Measurements from ENCODE around the gene SYNDIG1. TPM values are rescaled to one million over a fixed set of nuclear protein-coding genes. Genes with fewer than 3 reads are reported as not detected.

SYNDIG1 gene
- polyA plus RNA-seq, 1 donor from 2014 or later, result 0.22 TPM

- no peaks in the 10 kb centered on the region for H3K36me3 ChIP-seq (ENCODE audit: insufficient read depth, low read length)
- H2AFZ ChIP-seq (ENCODE audit: low read depth, low read length), result no peak overlapping the region
- H3K27ac ChIP-seq (ENCODE audit: low read length), result no peak overlapping the region
- H3K79me2 ChIP-seq (replicated peaks; ENCODE audit: insufficient read depth, low read length), result no peaks in the 10 kb centered on the region
- H3K9ac ChIP-seq (ENCODE audit: low read length), result no peak overlapping the region
- no peak overlapping the region for H3K4me2 ChIP-seq (ENCODE audit: low read length)
- no peaks in the 10 kb centered on the region for H3F3A ChIP-seq (ENCODE audit: insufficient read depth, low read length, poor library complexity, severe bottlenecking)
- TF ChIP-seq POLR2AphosphoS5 (IDR thresholded peaks at IDR 0.05) (no peak), SMC3 (conservative IDR thresholded peaks at IDR 0.05; ENCODE audit: poor library complexity) (no peak), EP300 (conservative IDR thresholded peaks at IDR 0.05; ENCODE audit: poor library complexity, severe bottlenecking) (no peak), CTCF (IDR thresholded peaks at IDR 0.05; ENCODE audit: poor library complexity, severe bottlenecking) (no peak), RAD21 (conservative IDR thresholded peaks at IDR 0.05) (no peak), EZH2 (IDR thresholded peaks at IDR 0.05; ENCODE audit: borderline replicate concordance, insufficient read depth, low read length, poor library complexity, severe bottlenecking) (no peak), TAF1 (IDR thresholded peaks at IDR 0.05; ENCODE audit: low read depth) (no peak)
- H3K9me3 ChIP-seq (ENCODE audit: low read length), result no peaks in the 10 kb centered on the region
- H3K4me3 ChIP-seq (ENCODE audit: low read length), result no peak overlapping the region
- H4K20me1 ChIP-seq (ENCODE audit: insufficient read depth), result no peaks in the 10 kb centered on the region
- H3K9me2 ChIP-seq (ENCODE audit: insufficient read depth, low read length), result no peaks in the 10 kb centered on the region
- H3K27me3 ChIP-seq (ENCODE audit: insufficient read depth, low read depth, low read length), result no peaks in the 10 kb centered on the region
Measured at GRCh38 chr20:24425523-24426135, 43.8 kb upstream of the SYNDIG1 start.

- Histone ChIP-seq H3K4me3 (ENCODE audit: low read length) (no peak overlapping the region), H3K9me2 (ENCODE audit: insufficient read depth, low read length) (no peaks in the 10 kb centered on the region), H3K4me2 (ENCODE audit: low read length) (no peak overlapping the region), H3K9ac (ENCODE audit: low read length) (no peak overlapping the region), H2AFZ (ENCODE audit: low read depth, low read length) (no peak overlapping the region), H3K27ac (ENCODE audit: low read length) (no peak overlapping the region), H4K20me1 (ENCODE audit: insufficient read depth) (no peaks in the 10 kb centered on the region), H3K27me3 (ENCODE audit: insufficient read depth, low read depth, low read length) (no peaks in the 10 kb centered on the region), H3K9me3 (ENCODE audit: low read length) (no peaks in the 10 kb centered on the region), H3F3A (ENCODE audit: insufficient read depth, low read length, poor library complexity, severe bottlenecking) (no peaks in the 10 kb centered on the region), H3K36me3 (ENCODE audit: insufficient read depth, low read length) (no peaks in the 10 kb centered on the region), H3K79me2 (replicated peaks; ENCODE audit: insufficient read depth, low read length) (no peaks in the 10 kb centered on the region)
- TF ChIP-seq RAD21 (conservative IDR thresholded peaks at IDR 0.05), result no peak
- no peak for TF ChIP-seq MXI1 (conservative IDR thresholded peaks at IDR 0.05; ENCODE audit: poor library complexity, severe bottlenecking)
- no peak for TF ChIP-seq EZH2 (IDR thresholded peaks at IDR 0.05; ENCODE audit: borderline replicate concordance, insufficient read depth, low read length, poor library complexity, severe bottlenecking)
- TF ChIP-seq POLR2AphosphoS5 (IDR thresholded peaks at IDR 0.05), result no peak
- TF ChIP-seq SMC3 (conservative IDR thresholded peaks at IDR 0.05; ENCODE audit: poor library complexity), result no peak
- TF ChIP-seq REST (IDR thresholded peaks at IDR 0.05; ENCODE audit: borderline replicate concordance), result no peak
- TF ChIP-seq CTCF (IDR thresholded peaks at IDR 0.05; ENCODE audit: poor library complexity, severe bottlenecking), result no peak
- TF ChIP-seq TAF1 (IDR thresholded peaks at IDR 0.05; ENCODE audit: low read depth), result no peak
- TF ChIP-seq EP300 (conservative IDR thresholded peaks at IDR 0.05; ENCODE audit: poor library complexity, severe bottlenecking), result no peak
Measured at GRCh38 chr20:24431279-24432045, 38.0 kb upstream of the SYNDIG1 start.
